Fibroblast of lung (primary cell): ENCODE data around the gene SUPT4H1.

ENCODE experiments used
- EZH2 ChIP-seq: IDR thresholded peaks from 2 replicates; pipeline ENCODE4 v1.5.1; 2012; ENCODE audit warnings: low read length, control low read depth, mild to moderate bottlenecking; ENCODE audit errors: missing control alignments
- TF ChIP-seq, protein P1 (sequence below), 2 donors: IDR thresholded peaks in 1 of 2; conservative IDR thresholded peaks in 1 of 2; 1 replicate in 1 of 2; 2 replicates in 1 of 2; pipeline ENCODE4 v1.5.1; 2011 to 2012; ENCODE audit warnings: low read length in 2 of 2, control low read depth in 1 of 2, inconsistent platforms in 1 of 2, low read depth in 1 of 2, mild to moderate bottlenecking in 1 of 2

DNA sequence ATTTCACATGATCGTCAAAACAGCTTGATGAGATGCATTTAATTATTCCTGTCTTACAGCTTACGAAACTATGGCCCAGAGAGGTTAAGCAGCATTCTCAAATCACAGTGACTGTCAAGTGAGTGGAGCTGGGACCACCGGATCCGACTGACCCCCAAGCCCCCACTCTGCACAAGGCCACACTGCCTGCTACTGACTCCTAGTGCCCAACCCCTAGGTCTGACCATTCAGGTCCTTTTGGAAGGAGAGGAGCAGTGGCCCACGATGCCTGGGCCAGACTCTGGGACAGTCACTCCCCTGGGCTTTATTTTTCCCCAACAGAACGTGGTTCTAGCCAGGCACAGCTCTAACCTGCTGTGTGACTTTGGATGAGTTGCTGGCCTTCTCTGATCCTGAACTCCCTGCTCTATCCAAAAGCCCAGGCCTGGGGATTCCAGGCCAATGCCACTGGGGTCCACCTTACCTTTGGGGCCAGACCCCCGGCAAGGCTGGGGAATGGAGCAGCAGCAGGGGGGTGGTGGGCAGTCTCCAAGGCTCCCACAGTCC lies 33.3 kb downstream of the SUPT4H1 start:
- TF ChIP-seq, protein P1, sequence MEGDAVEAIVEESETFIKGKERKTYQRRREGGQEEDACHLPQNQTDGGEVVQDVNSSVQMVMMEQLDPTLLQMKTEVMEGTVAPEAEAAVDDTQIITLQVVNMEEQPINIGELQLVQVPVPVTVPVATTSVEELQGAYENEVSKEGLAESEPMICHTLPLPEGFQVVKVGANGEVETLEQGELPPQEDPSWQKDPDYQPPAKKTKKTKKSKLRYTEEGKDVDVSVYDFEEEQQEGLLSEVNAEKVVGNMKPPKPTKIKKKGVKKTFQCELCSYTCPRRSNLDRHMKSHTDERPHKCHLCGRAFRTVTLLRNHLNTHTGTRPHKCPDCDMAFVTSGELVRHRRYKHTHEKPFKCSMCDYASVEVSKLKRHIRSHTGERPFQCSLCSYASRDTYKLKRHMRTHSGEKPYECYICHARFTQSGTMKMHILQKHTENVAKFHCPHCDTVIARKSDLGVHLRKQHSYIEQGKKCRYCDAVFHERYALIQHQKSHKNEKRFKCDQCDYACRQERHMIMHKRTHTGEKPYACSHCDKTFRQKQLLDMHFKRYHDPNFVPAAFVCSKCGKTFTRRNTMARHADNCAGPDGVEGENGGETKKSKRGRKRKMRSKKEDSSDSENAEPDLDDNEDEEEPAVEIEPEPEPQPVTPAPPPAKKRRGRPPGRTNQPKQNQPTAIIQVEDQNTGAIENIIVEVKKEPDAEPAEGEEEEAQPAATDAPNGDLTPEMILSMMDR (conservative IDR thresholded peaks at IDR 0.05 in 1 of 2, IDR thresholded peaks at IDR 0.05 in 1 of 2; ENCODE audit: low read depth in 1 of 2, low read length in 2 of 2): no peak
- TF ChIP-seq EZH2: no peak
